ENCODE measurements around the gene TIMP2. TPM values are rescaled to one million over a fixed set of nuclear protein-coding genes. Genes with fewer than 3 reads are reported as not detected.
"Not testable (repeated sequence)": the region's sequence is repeated elsewhere in the genome, so short reads cannot be mapped to it uniquely, and the experiment has no call there.

TIMP2 gene
- polyA plus RNA-seq, 2 of the 4 experiments (the other 2 are of a cell fraction), result 68.1 to 166 TPM

GRCh38 chr17:78905116-78905515, 20.1 kb downstream of the TIMP2 start:
- no peak overlapping the region for H3K4me2 ChIP-seq
- no peak for TF ChIP-seq SMC3 (IDR thresholded peaks at IDR 0.05)
- no peak for TF ChIP-seq ZNF302 (CRISPR knock-in tag; IDR thresholded peaks at IDR 0.05)
- TF ChIP-seq ESRRA (IDR thresholded peaks at IDR 0.05; ENCODE audit: borderline replicate concordance, low read length), result no peak
- TF ChIP-seq POLR2A (IDR thresholded peaks at IDR 0.05; ENCODE audit: low read length), result no peak
- ChIA-PET CTCF (interaction anchor here (0.8 to 7.8 kb wide), 7 partner anchors 10 to 820 kb away, joined by 3 to 40 read pairs (median 5); no protein-coding TSS in a partner anchor), POLR2A (no interaction called here)
- DNase-seq (ENCODE audit: low read depth in 1 of 2, low spot score in 1 of 2) (no peak), ATAC-seq (no peak), FAIRE-seq (no peak)
- peaks cover 35% of the 10 kb centered on the region for H3K4me1 ChIP-seq
- no peak overlapping the region for H3K27ac ChIP-seq
- H3K9me3 ChIP-seq, result no peaks in the 10 kb centered on the region
- no peak overlapping the region for H3K4me3 ChIP-seq
- WGBS (ENCODE audit: missing lambda C conversion rate), result 94% methylated on average over 6 of the region's 6 CpGs

GRCh38 chr17:78904371-78904770, 20.8 kb downstream of the TIMP2 start:
- FAIRE-seq, result no peak
- no peak for TF ChIP-seq HDAC2 (IDR thresholded peaks at IDR 0.05)
- no peak for TF ChIP-seq FOSL2 (IDR thresholded peaks at IDR 0.05)
- no peak for TF ChIP-seq FOSL2 (CRISPR knock-in tag; IDR thresholded peaks at IDR 0.05)
- no peak for TF ChIP-seq POLR2A (IDR thresholded peaks at IDR 0.05; ENCODE audit: low read length)
- TF ChIP-seq PHF8 (IDR thresholded peaks at IDR 0.05; ENCODE audit: borderline replicate concordance, low read depth), result no peak
- TF ChIP-seq RAD21 (conservative IDR thresholded peaks at IDR 0.05 in 1 of 2, IDR thresholded peaks at IDR 0.05 in 1 of 2), result no peak
- no peak for TF ChIP-seq ELK1 (IDR thresholded peaks at IDR 0.05; ENCODE audit: low read depth, low read length)
- TF ChIP-seq CTCF (IDR thresholded peaks at IDR 0.05), result no peak
- TF ChIP-seq USF2 (IDR thresholded peaks at IDR 0.05), result no peak
- TF ChIP-seq NFE2L2 (conservative IDR thresholded peaks at IDR 0.05; ENCODE audit: low read length), result no peak
- TF ChIP-seq RCOR1 (IDR thresholded peaks at IDR 0.05; ENCODE audit: low read depth, low read length), result no peak
- TF ChIP-seq CBX8 (IDR thresholded peaks at IDR 0.05), result no peak
- TF ChIP-seq HOXB13 (CRISPR knock-in tag; IDR thresholded peaks at IDR 0.05; ENCODE audit: low read depth), result no peak
- CTCF ChIA-PET, result interaction anchor here (0.8 to 7.8 kb wide), 9 partner anchors 11 to 819 kb away, joined by 3 to 40 read pairs (median 5); no protein-coding TSS in a partner anchor
- Histone ChIP-seq H3K4me2 (no peak overlapping the region), H3K9me3 (no peaks in the 10 kb centered on the region), H3K4me1 (peaks cover 35% of the 10 kb centered on the region), H3K27ac (no peak overlapping the region), H3K4me3 (no peak overlapping the region)
- no peak for DNase-seq (ENCODE audit: low read depth in 1 of 2, low spot score in 1 of 2)
- 77% methylated on average over 9 of the region's 9 CpGs for WGBS (ENCODE audit: missing lambda C conversion rate)
- POLR2A ChIA-PET, result no interaction called here
- no peak for ATAC-seq

- POLR2A ChIA-PET, result no interaction called here
- H3K27ac ChIP-seq, result peak within 1 kb of the TSS in 1 of 2 experiments; percentile 2; a peak in 1 of 6 replicates
- FAIRE-seq, result no peak
- H3K4me1 ChIP-seq, result peaks cover 26% of the 10 kb centered on the region
- H3K9me3 ChIP-seq, result no peaks in the 10 kb centered on the region
- peak; percentile 57 to 66 for DNase-seq (ENCODE audit: low read depth in 1 of 2, low spot score in 1 of 2)
- H3K4me3 ChIP-seq, result no peak within 1 kb of the TSS
- CTCF ChIA-PET, result interaction anchor here (0.6 to 7.8 kb wide), 9 partner anchors 12 to 69 kb away, joined by 3 to 40 read pairs (median 7); no protein-coding TSS in a partner anchor
- ATAC-seq, result peak; percentile 47 to 78
- WGBS (ENCODE audit: missing lambda C conversion rate), result 92% methylated on average over 17 of the region's 17 CpGs
- 0 out of 3 replicates have a peak within 1 kb of the TSS, but pooled peaks have one; percentile 3 for H3K4me2 ChIP-seq
- TF ChIP-seq MAX (IDR thresholded peaks at IDR 0.05) (no peak), MAZ (IDR thresholded peaks at IDR 0.05; ENCODE audit: borderline replicate concordance, low read depth, low read length) (no peak), PHF8 (IDR thresholded peaks at IDR 0.05; ENCODE audit: borderline replicate concordance, low read depth) (no peak), RCOR1 (IDR thresholded peaks at IDR 0.05; ENCODE audit: low read depth, low read length) (no peak), FOSL2 (IDR thresholded peaks at IDR 0.05) (no peak), FOSL2 (CRISPR knock-in tag; IDR thresholded peaks at IDR 0.05) (no peak), JUNB (IDR thresholded peaks at IDR 0.05) (no peak), POLR2AphosphoS2 (conservative IDR thresholded peaks at IDR 0.05; ENCODE audit: low read length) (no peak), HOXB13 (CRISPR knock-in tag; IDR thresholded peaks at IDR 0.05; ENCODE audit: low read depth) (no peak), CEBPB (IDR thresholded peaks at IDR 0.05) (no peak), CTCF (IDR thresholded peaks at IDR 0.05) (no peak), MAFK (IDR thresholded peaks at IDR 0.05; ENCODE audit: partially characterized antibody) (no peak), JUN (IDR thresholded peaks at IDR 0.05) (no peak)
These were observed 21.9 kb downstream of the TIMP2 start, which contains the start of gene CEP295NL for GRCh38 chr17:78903101-78903779. TSS of gene CEP295NL (minus strand) at chr17:78903201. CDS start at chr17:78901828, 1,373 bp downstream.

GRCh38 chr17:78902231-78902630, 23.0 kb downstream of the TIMP2 start:
- FAIRE-seq, result not testable (repeated sequence)

More at GRCh38 chr17:78902231-78902630, 23.0 kb downstream of the TIMP2 start:
- POLR2A ChIA-PET; H3K9me3 ChIP-seq; H3K27ac ChIP-seq; H3K4me3 ChIP-seq; DNase-seq (ENCODE audit: low read depth in 1 of 2, low spot score in 1 of 2); H3K4me2 ChIP-seq: not testable (repeated sequence)
- peaks cover 22% of the 10 kb centered on the region for H3K4me1 ChIP-seq
- WGBS (ENCODE audit: missing lambda C conversion rate), result 88% methylated on average over 7 of the region's 8 CpGs
- 0 out of 6 replicates have a peak, but pooled peaks of 1 of the 2 experiments have one; percentile 6 for ATAC-seq
- CTCF ChIA-PET, result interaction anchor here (0.6 to 7.8 kb wide), 7 partner anchors 15 to 1408 kb away, joined by 3 to 40 read pairs (median 7); no protein-coding TSS in a partner anchor
